Stimulated activated CD8-positive, alpha-beta memory T cell treated with anti-CD3 and anti-CD28 coated beads, Interleukin-12 subunit alpha, Interleukin-12 subunit beta, amount 100 ng/mL, for 24 hours (primary cell): ENCODE measurements around the gene DIDO1.
"Not testable (repeated sequence)": the region's sequence is repeated elsewhere in the genome, so short reads cannot be mapped to it uniquely, and the experiment has no call there.

Source experiments
- DNase-seq: peaks from one replicate; pipeline ENCODE4 v3.0.0-alpha.2; 2020; ENCODE audit errors: extremely low read depth

DIDO1 gene

DNA sequence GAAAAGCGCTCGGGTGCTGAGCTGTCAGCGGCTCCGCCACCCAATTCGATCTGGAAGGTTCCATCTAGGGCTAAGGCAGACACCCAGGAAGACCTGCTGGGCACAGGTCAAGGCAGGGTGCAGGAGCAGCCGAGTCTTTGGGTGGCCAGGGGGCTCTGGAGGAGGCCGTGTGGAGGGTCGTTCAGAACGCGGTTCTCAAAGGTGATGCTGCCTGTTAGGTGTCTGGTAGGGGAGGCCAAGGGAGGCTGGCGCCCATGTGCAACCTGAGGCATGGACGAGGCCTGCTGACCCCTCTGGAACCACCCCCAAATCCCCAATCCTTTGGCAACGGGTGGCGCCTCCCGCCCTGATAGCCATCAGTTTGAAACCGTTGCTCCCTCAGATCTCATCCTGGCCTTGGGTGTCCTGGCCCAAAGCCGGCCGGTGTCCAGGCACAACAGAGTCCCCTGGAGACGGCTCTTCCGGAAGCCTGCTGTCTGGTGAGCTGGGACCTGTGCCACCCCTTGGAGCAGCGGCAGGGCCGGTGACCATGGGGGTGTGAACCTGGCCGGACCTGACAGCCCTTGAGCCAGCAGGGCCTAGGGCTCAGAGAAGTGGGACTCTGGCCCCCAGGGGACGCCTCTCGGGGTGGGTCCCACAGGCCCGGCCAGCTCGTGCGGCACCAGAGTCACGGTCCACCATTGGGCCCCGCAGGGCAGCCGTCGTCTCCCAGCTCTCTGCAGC lies 36.7 kb upstream of the DIDO1 start:
- DNase-seq: no peak

DNA sequence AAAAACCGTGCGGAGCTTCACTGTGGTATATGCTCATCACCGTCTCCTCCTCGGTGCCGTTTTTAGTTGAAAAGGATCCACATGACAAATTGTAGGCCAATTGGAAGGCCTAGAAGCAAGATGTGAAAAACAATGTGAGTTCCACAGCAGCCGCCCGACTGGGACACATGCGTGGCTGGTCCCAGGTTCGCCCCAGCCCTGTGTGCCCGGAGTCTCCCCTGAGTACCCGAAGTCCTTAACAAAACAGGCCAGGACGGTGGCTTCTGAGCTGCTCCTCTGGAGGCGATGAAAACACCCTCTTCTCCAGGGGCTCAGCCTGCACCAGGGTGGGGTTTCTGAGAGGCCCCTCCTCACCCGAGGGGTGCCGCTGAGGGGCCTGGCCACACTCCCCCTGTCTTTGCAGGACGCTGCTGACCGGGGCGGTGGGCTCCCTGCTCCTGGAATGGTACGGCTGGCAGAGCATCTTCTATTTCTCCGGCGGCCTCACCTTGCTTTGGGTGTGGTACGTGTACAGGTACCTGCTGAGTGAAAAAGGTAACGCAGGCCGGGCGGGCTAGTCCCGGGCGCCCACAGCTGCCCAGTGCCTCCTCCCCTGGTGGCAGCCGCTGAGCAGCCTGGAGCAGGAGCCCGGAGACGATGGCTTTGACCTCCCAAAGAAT lies 36.0 kb upstream of the DIDO1 start:
- no peak for DNase-seq

GRCh38 chr20:62961799-62962198 lies 35.5 kb upstream of the DIDO1 start:
- no peak for DNase-seq

- DNase-seq: no peak
Measured at GRCh38 chr20:62961310-62961783, 35.0 kb upstream of the DIDO1 start.

GRCh38 chr20:62960446-62961309 lies 34.4 kb upstream of the DIDO1 start:
- not testable (repeated sequence) for DNase-seq

DNA sequence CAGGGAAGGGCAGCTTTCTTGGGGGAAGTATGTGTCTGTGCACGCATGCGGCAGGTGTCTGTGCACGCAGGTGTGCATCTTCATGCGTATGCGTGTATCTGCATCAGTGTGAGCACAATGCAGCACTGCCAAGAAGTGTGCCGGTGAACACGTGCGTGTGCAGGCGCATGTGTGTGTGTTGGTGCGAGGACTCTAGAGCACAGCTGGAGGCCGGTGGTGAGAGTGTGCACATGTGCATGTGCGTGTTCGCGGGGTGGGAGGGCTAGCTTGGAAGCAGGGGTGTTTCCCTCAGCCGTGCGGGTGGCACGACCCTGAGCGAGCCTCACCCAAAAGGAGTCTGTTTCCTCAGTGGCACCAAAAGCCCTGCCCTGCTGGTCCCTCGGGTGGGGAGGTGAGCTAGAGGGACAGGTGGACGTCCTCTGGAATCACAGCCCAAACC lies 33.7 kb upstream of the DIDO1 start:
- no peak for DNase-seq

- no peak for DNase-seq
Measured at GRCh38 chr20:62959101-62959971, 33.0 kb upstream of the DIDO1 start.

GRCh38 chr20:62958388-62959100 lies 32.2 kb upstream of the DIDO1 start:
- no peak for DNase-seq

GRCh38 chr20:62957136-62958117 lies 31.1 kb upstream of the DIDO1 start:
- no peak for DNase-seq

DNA sequence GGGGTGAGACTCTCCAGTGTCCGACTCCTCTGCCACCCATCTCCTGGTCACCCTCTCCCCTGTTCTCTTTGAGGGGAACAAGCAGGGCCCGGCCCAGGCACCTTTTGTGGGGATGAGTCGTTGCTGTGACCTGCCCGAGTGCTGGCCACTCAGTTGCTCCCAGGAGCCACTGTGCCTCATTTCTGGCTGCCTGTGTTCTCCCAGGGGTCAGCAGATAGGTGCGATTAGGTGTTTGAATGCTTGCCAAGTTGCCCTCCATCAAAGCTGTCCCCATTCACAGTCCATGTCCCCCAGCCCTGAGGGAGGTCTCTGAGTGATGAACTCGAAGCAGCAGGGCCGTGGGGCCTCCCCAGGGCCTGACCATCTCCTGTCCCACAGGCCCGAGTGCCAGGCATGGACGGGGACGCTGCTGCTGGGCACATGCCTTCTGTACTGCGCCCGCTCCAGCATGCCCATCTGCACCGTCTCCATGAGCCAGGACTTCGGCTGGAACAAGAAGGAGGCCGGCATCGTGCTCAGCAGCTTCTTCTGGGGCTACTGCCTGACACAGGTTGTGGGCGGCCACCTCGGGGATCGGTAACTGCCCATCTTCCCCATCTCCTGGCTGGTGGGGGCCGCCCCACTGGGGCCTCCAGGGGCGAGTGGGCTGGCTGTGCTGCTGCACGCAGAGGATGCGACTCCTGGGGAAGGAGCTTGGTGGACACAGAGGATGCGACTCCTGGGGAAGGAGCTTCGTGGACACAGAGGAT lies 30.3 kb upstream of the DIDO1 start:
- no peak for DNase-seq

DNA sequence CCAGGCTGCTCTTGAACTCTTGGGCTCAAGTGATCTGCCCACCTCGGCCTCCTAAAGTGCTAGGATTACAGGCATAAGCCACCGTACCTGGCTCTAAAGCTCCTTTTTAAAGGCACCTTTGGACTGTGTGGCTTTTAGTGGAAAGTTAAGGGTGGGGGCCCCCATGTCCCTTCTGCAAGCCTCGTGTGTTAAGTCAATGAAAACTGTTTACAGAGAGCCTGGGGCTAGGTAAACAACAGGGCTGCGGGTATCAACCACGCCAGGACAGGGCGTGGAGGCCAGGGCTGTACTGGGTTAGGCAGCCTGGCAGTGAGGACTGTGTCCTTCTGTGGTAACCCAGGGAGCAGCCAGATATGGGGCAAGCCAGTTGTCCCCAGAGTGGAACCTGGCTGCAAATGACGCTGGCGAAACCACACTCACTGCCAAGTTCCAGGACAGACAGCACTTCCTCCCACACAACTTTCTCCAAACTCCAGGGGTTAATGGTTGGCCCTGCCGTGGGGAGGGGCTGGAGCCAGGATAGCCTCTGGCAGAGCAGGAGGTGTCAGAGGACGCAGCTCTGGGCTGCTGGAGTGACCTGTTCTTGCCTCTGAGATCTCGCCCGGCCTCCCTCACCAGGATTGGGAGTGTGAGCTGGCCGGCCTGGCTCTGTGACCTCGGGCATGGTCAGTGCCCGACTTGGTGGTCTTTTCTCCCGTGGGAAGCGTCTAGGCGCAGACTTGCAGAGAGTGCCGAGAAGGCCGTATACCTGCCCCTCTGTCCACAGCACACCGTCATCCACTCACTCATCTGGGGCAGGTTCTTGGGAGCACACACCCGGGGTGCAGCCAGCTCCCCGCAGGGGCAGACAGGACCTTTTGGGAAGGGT lies 29.4 kb upstream of the DIDO1 start:
- DNase-seq: no peak

- DNase-seq: no peak
Measured at GRCh38 chr20:62953839-62954703, 27.8 kb upstream of the DIDO1 start.

DNA sequence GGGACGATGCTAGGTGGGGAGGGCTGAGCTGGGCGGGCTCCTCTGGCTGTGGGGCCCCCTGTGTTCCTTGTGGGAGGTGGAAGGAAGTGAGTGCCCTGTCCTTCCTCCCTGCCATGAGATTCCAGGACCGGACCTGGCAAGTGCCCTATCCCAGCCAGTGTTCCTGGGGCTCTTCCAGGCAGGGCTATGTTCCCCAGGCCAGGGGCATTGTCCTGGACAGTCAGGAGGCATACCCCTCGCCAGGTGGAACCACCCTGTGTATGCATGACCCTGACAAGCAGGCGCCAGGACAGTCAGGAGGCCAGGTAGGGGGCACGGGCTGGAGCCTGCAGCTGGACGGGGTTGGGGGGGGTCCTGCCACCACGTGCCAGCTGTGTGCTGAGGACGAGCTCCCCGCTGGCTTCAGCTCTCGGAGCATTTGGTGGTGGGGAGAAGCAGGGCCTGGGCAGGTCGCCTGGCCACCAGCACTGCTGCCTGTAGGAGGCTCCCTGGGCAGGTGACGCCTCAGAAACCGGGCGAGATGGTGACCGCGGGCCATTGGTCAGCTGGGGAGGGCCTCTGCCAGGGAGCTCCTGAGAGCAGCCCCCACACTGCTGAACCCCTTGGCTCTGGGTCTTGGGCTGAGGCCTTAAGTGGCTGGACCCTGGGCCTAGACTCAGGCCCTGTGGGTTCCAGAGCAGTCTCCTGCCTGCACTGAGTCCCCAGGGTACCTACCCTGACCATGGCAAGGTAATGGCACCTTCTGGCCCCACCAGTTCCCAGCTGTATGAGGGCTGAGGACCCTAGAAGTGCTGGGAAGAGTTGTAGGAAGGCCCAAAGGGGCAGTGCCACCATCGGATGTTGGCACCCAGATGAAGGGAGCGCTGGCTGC lies 26.9 kb upstream of the DIDO1 start:
- no peak for DNase-seq

- DNase-seq: no peak
Measured at GRCh38 chr20:62952373-62952967, 26.2 kb upstream of the DIDO1 start, which contains the start of gene SLC17A9. Gene SLC17A9 (plus strand): TSS chr20:62952709. CDS start chr20:62952831, 122 bp downstream.

DNA sequence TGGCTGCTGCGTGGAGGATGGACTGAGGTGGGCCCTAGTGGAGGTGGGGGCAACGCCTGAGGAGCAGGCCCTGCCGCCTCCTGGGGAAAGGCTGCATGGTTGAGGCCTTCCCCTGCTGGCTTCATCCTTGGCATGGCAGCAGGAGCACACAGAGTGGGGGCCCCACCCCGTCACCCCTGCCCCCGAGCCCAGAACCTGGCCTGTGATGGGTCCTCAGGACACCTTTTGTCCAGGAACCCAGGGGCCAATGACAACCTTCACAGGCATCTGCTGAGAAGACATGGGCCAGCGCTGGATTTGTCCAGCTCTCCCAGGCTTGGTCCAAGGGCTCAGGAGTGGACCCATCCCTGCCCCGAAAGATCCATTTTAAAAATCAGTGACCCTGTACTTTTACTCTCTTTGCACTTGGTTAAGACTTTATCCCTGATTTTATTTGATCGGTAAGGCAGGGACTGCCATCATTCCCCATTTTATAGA lies 25.6 kb upstream of the DIDO1 start:
- DNase-seq: no peak
